ENCODE results near the gene SCUBE3. TPM values are rescaled to one million over a fixed set of nuclear protein-coding genes. Genes with fewer than 3 reads are reported as not detected.
A peak's percentile ranks its signal among the peaks of the same experiment; 100 is the strongest.

Gene SCUBE3
- total RNA-seq, result 1 to 10 TPM; 1.5 to 8.8 (median 5.6) TPM

DNA sequence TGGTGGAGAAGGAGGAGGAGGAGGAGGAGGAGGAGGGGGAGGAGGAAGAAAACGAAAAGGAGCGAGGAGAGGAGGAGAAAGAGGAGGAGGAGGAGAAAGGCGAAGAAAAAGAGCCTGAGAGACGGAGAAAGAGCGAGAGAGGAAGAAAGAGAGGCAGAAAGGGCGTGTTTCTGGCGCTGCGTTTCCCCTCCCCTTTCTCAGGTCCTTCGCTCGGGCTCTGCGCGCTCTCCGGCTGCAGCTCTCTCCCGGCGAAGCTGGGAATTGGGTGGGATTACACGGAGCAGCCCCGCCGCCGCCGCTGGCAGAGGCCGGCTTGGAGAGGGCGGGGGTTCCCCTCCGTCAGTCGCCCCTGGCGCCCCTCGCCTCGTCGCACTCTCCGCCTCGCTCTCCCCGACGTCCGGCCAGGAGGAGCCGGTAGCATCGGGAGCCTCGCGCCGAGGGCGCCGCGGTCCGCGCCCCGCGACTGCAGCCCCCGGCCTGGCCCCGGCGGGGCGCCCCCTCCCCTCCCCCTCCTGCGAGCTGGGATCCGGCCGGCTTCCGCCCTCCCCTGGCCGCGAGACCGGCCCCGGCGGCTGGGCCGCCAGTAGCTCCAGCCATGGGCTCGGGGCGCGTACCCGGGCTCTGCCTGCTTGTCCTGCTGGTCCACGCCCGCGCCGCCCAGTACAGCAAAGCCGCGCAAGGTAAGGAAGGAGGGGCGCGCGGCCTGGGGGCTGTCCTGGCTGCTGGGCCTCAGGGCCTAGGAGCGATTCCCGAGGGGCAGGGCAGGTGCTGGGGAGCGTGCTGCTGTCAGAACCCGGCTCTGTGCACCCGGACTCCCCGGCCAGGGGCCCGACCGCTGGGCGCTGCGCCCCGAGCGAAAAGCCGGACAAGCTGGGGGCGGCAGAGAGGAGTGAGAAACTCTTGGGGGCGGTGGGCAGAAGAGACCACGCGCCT lies at the start of gene SCUBE3:
Gene SCUBE3, plus strand, starts transcription at position 133 of the 933 bp plus-strand sequence. Its CDS starts 463 bp downstream, at position 596.
- Histone ChIP-seq H3K27me3 (peaks cover 0 to 65% (median 12%) of the 10 kb centered on the region in 4 donors), H3K36me3 (no peaks in the 10 kb centered on the region), H3K4me3 (peak within 1 kb of the TSS; percentile 61 to 72 (median 64)), H3K9me3 (no peaks in the 10 kb centered on the region), H3K4me1 (peaks cover 37 to 62% (median 51%) of the 10 kb centered on the region in 4 donors), H3K27ac (replicated peaks in 1 of 4) (peak within 1 kb of the TSS in 3 of 4 donors; percentile 1 to 72 (median 53))
- intact Hi-C loops (cut with DNase I), result no loop called here
- under 1% methylated on average over 36 of the region's 89 CpGs for WGBS
- TF ChIP-seq POLR2A (IDR thresholded peaks at IDR 0.05; ENCODE audit: low read depth), result no peak
- TF ChIP-seq POLR2AphosphoS5 (IDR thresholded peaks at IDR 0.05), result no peak
- no peak for TF ChIP-seq EP300 (IDR thresholded peaks at IDR 0.05)
- DNase-seq (ENCODE audit: extremely low spot score), result no peak

DNA sequence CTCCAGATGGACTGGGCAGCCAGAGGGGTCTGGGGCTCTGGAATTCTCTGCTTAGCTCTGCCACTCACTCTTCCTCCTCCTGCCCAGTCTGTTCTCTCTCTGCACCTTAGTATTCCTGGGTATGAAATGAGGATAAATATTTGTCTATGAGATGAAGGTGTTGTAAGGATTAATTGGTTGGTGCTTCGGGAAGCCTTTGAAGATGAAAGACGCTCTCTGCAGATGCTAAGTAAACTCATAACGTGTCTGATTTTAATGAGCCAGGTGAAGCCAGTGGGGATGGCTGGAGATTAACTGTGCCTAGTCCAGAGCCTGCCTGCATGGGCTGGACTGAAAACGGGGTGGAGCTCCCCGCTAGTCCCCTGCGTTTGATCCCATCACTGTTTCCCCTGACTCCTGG lies 49.5 kb upstream of the SCUBE3 start:
- peaks cover 4 to 7% (median 6%) of the 10 kb centered on the region in 4 donors for H3K4me1 ChIP-seq
- TF ChIP-seq EP300 (IDR thresholded peaks at IDR 0.05) (no peak), POLR2AphosphoS5 (IDR thresholded peaks at IDR 0.05) (no peak), POLR2A (IDR thresholded peaks at IDR 0.05; ENCODE audit: low read depth) (no peak)
- TF ChIP-seq, protein P1, sequence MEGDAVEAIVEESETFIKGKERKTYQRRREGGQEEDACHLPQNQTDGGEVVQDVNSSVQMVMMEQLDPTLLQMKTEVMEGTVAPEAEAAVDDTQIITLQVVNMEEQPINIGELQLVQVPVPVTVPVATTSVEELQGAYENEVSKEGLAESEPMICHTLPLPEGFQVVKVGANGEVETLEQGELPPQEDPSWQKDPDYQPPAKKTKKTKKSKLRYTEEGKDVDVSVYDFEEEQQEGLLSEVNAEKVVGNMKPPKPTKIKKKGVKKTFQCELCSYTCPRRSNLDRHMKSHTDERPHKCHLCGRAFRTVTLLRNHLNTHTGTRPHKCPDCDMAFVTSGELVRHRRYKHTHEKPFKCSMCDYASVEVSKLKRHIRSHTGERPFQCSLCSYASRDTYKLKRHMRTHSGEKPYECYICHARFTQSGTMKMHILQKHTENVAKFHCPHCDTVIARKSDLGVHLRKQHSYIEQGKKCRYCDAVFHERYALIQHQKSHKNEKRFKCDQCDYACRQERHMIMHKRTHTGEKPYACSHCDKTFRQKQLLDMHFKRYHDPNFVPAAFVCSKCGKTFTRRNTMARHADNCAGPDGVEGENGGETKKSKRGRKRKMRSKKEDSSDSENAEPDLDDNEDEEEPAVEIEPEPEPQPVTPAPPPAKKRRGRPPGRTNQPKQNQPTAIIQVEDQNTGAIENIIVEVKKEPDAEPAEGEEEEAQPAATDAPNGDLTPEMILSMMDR (IDR thresholded peaks at IDR 0.05), result no peak
- intact Hi-C loops (cut with DNase I), result no loop called here

DNA sequence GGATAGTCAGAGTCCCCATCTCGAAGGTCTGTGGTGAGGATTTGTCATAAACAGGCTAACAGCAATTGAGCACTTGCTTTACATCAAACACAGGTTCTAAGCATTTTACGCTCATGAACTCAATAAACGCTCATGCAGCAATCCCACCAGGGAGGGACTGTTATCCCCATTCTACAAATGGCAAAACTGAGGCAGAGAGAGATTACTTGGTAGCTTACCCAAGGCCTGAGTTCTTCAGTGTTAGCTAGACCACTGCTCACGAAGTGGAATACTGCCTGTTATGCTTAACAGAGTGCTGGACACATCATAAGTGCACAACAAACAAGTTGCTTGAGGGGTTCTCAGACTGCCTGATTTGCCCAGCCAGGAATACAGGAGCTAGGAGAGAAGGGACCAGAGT lies 48.9 kb upstream of the SCUBE3 start:
- DNase-seq (ENCODE audit: extremely low spot score), result no peak
- intact Hi-C loops (cut with DNase I), result no loop called here
- Histone ChIP-seq H3K27ac (replicated peaks in 1 of 4) (no peak overlapping the region), H3K9me3 (no peaks in the 10 kb centered on the region), H3K4me1 (peaks cover 4 to 7% (median 6%) of the 10 kb centered on the region in 4 donors), H3K4me3 (no peak overlapping the region), H3K27me3 (no peaks in the 10 kb centered on the region), H3K36me3 (no peaks in the 10 kb centered on the region)
- 98% methylated on average over 4 of the region's 4 CpGs for WGBS
- TF ChIP-seq, protein P1 (IDR thresholded peaks at IDR 0.05), result no peak
- no peak for TF ChIP-seq POLR2AphosphoS5 (IDR thresholded peaks at IDR 0.05)

More for the DNA sequence above, 49.5 kb upstream of the SCUBE3 start:
- DNase-seq (ENCODE audit: extremely low spot score), result no peak
- no peaks in the 10 kb centered on the region for H3K36me3 ChIP-seq
- H3K27ac ChIP-seq (replicated peaks in 1 of 4), result no peak overlapping the region
- H3K9me3 ChIP-seq, result no peaks in the 10 kb centered on the region
- WGBS, result 81% methylated on average over 6 of the region's 6 CpGs
- H3K4me3 ChIP-seq, result no peak overlapping the region
- no peaks in the 10 kb centered on the region for H3K27me3 ChIP-seq

DNA sequence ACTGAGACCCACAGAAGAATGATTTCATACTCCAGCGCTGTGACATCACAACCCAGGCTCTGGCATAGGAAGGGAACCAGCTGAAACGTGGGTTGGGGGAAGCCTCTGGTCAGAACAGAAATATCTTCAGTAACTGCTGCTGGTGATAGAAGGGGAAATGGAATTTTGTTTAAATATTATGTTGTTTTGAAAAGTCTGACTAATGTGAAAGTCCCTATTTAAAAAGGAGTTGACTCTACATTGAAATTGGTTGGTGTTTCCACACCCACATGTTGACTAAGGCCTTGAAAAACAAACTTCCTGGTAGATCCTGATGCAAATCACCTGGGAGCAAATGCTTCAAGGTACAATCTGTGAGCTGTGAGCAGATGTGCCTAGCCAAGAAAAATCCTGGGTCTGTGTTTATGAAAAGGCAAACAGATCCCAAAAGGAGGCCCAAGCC lies 48.1 kb upstream of the SCUBE3 start:
- Histone ChIP-seq H3K4me3 (no peak overlapping the region), H3K4me1 (peaks cover 4 to 7% (median 6%) of the 10 kb centered on the region in 4 donors), H3K27ac (replicated peaks in 1 of 4) (no peak overlapping the region), H3K27me3 (no peaks in the 10 kb centered on the region), H3K9me3 (no peaks in the 10 kb centered on the region), H3K36me3 (no peaks in the 10 kb centered on the region)
- TF ChIP-seq, protein P1 (IDR thresholded peaks at IDR 0.05), result no peak
- intact Hi-C loops (cut with DNase I), result no loop called here
- DNase-seq (ENCODE audit: extremely low spot score), result no peak
- 75% methylated on average over 2 of the region's 2 CpGs for WGBS

DNA sequence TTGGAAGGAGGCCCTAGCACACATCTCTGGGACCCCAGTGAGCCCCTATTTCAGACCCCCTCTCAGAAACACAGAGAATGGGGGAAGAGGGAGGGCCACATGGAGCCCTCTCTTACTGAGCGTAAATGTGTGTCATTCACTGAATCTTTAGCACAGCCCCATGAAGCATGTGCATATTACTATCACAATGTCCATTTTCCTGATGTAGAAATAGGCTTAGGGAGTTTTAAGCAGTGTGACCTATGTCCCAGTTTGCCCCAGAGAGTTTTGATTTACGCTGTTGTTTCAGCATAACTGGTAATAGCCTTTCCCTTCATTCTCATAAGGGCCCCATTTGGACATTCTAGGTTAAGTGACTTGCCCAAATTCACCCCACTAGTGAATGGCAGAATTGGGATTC lies 47.6 kb upstream of the SCUBE3 start:
- intact Hi-C loops (cut with DNase I), result no loop called here
- Histone ChIP-seq H3K9me3 (no peaks in the 10 kb centered on the region), H3K36me3 (no peaks in the 10 kb centered on the region), H3K4me1 (peaks cover 4 to 7% (median 6%) of the 10 kb centered on the region in 4 donors), H3K27ac (replicated peaks in 1 of 4) (no peak overlapping the region), H3K4me3 (no peak overlapping the region), H3K27me3 (no peaks in the 10 kb centered on the region)
- TF ChIP-seq EP300 (IDR thresholded peaks at IDR 0.05) (no peak), POLR2AphosphoS5 (IDR thresholded peaks at IDR 0.05) (no peak), POLR2A (IDR thresholded peaks at IDR 0.05; ENCODE audit: low read depth) (no peak)
- TF ChIP-seq, protein P1 (IDR thresholded peaks at IDR 0.05), result no peak
- DNase-seq (ENCODE audit: extremely low spot score), result no peak
- WGBS, result 92% methylated on average over 2 of the region's 2 CpGs

Measured in esophagus muscularis mucosa (tissue), 4 donors.